HG02870 (cell line): ENCODE measurements around the gene LNP1.
A peak's percentile ranks its signal among the peaks of the same experiment; 100 is the strongest.

Source experiments
- ATAC-seq: cut with Tn5 transposase; IDR thresholded peaks from one replicate; pipeline ENCODE4 v1.9.1; 2021; ENCODE audit warnings: mild to moderate bottlenecking, moderate library complexity; ENCODE audit not compliant: unreplicated experiment

Gene LNP1

GRCh38 chr3:100399341-100400071, 1.8 kb upstream of the LNP1 start:
- no peak for ATAC-seq

GRCh38 chr3:100400419-100400779, 940 bp upstream of the LNP1 start:
- peak; percentile 1 for ATAC-seq

DNA sequence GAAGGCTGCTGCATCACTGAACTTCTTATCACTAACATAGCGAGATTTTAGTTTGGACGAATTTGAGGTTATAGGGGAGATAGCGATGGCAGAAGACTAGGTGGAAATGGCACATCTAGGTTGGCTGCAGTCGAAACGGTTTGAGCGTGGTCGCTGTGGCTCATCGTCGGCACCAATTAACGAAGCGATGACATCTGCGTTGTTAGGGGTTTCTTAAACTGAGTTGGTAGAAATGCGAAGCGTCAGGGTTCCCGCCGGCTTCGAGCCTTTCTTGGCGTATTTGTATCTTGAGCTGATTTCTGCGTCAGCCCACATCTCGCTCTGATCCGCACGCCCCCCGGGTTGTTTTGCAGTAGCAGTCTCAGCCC, 319 bp downstream of the LNP1 start:
- ATAC-seq: peak; percentile 7

DNA sequence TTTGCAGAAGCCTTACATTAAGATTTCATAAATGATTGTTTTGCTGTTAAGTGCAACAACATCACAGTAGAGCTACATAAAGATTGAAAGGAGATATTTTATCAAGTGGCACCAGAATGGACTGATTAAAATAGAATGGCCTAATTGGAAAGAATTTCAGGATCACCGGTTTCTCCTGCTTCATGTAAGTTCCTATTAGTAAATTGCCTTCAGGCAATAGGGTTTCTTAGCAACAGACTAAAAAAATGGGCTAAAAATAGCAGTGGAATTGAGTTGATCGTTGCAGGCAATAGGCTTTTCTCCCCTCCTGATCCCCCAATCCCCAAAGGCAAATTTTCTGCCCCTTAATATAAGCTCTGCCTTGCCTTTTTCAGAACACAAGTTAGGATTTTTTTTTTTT, 917 bp downstream of the LNP1 start:
- ATAC-seq: no peak

- no peak for ATAC-seq
Observed at GRCh38 chr3:100402891-100403290, 1.6 kb downstream of the LNP1 start.

- no peak for ATAC-seq
Observed at GRCh38 chr3:100403362-100404249, 2.3 kb downstream of the LNP1 start.

DNA sequence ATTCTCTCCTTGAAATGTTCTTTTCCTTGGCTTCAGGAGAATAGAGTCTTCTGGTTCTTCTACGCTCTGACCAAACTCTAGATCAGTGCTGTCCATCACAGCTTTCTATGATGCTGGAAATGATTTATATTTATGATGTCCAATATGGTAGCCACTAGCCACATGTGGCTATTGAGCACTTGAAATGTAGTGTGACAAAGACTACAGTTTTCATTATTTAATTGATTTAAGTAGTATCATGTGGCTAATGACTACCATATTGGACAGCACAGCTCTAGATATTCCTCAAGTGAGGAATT, 2.9 kb downstream of the LNP1 start:
- no peak for ATAC-seq

DNA sequence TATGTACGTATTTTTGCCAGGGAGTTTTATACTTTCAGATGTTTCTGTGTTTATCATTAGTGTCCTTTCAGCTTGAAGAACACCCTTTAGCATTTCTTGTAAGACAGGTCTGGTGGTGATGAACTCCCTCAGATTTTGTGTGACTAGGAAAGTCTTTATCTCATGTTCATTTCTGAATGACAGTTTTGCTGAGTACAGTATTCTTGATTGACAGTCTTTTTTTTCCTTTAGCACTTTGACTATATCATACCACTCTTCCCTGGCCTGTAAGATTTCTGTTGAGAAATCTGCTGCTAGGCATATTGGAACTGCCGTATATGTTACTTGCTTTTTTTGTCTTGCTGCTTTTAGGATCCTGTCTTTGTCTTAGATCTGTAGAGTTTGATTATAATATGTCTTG, 5.8 kb downstream of the LNP1 start:
- no peak for ATAC-seq

GRCh38 chr3:100407977-100408532, 6.7 kb downstream of the LNP1 start:
- ATAC-seq: no peak

DNA sequence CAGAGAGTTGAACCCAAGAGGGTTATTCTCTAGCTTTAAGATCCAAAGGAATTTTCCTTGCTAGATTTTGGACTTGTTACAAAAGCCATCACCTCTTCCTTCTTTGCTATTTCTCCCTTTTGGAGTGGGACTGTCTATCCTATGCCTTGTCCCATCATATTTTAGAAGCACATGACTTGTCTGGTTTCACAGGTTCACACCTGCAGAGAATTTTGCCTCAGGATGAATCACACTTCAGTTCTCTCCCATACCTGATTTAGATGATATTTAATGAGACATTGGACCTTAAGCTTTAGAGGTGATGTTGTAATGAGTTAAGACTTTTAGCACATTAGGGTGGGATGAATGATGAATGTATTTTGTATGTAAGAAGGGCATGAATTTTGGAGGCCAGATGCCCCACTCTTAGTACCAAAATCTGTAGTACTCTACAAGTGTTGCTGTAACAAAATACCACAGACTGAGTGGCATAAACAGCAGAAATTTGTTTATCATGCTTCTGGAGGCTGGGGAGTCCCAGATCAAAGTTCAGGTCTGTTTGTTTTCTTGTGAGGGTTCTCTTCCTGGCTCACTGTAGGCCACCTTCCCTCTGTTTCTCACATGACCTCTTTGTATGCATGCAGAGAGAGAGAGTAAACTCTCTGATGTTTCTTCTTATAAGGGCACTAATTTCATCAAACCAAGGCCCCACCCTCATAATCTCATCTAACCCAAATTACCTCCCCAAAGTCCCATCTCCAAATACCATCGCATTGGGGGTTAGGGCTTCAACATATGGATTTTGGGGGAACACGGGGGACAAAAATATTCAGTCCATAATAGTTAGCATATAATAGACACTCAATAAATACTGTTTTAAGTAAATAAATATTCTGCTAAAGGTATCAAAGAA, 10.0 kb downstream of the LNP1 start:
- ATAC-seq: no peak

DNA sequence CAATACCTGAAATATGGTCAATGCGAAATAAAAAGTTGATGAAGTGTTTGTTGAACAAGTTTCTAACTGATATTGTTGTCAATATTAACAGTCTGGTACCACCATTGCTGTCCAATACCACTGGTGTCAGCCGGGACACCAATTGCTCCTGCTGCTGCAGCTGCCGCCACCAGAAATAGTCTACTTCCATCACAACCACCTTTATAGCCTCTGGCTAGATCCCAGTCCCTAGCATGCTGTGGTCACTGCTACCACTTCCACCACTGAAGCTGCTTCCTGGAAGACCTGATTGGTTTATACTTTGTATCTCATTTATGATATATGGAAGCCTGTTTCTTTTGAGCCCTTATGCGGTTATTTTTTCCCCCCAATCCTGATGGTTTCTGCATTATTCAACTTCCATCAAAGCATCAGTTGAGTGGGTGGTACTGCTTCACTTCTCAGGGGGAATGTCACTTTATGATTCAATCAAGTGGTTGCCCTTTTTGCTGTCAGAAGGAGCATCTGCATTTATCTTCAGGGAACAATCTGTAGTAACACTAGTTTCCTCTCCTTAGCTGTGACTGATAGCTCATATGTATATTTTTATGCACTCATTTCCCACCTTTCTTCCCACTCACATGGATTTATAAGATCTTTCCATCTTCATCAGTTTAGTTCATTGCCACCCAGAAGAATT, 11.7 kb downstream of the LNP1 start:
- ATAC-seq: no peak

GRCh38 chr3:100413613-100414012, 12.3 kb downstream of the LNP1 start:
- ATAC-seq: no peak

DNA sequence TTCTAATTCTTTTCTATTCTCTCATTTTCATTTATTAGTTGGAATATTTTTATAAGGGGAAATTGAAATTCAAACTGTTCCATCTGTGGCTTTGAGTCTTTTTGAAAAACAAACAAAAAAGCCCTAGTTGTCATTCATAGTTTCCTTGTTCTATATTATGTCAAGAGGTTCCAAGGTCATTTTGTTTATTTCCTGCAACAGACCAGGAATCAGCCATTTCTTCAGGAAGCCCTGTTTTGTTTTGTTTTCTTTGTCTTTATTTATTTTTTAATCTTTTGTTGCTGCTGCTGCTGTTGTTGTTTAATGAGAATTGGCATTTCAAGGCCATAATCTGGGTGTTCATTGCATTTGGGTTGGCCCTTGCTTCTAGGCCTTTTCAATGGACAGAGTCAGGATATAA, 14.8 kb downstream of the LNP1 start:
- no peak for ATAC-seq

DNA sequence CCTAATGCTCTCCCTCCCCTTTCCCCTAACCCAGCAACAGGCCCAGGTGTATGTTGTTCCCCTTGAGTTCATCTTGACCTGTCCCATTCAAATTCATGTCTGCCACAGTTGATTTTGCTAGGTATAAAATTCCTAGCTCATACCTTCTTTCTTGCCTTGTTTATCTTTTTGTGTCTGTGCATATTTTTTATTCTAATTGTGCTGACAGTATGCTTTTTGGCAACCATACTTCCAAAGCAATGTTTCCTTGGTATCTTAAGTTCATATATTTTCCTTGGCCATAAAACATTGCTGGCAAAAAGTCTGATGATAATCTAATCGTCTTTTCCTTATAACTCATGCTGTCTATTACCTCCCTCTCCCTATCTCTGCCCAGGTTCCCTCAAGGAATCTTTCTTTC, 15.5 kb downstream of the LNP1 start:
- ATAC-seq: no peak

DNA sequence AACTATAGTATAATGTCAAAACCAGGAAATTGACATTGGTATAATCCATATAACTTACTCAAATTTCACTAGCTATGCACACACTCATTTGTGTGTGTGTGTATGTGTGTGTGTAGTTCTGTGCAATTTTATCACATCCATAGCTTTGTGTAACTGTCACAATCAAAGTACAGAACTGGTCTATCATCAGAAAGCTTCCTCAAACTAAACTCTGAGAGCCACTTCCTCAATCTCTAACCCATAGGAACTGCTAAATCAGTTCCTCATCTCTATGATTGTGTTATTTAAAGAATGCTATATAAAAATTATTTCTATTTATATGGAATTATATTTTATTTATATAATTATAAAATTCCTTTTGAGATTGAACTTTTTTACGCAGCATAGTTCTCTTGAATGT, 18.1 kb downstream of the LNP1 start:
- ATAC-seq: no peak

DNA sequence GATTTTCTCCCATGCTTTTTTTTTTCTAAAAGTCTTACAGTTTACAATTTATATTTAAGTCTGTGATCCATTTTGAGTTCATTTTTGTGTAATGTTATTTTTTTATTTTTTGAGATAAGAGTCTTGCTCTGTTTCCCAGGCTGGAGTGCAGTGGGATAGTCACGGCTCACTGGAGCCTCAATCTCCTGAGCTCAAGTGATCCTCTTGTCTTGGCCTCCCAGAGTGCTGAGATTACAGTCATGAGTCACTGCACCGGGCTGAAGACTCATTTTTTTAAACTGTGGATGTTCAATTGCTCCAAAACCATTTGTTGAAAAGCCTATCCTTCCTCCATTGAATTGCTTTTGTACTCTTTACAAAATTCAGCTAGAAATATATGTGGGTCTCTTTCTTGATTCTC, 19.5 kb downstream of the LNP1 start:
- ATAC-seq: no peak

GRCh38 chr3:100423611-100424010, 22.3 kb downstream of the LNP1 start:
- no peak for ATAC-seq

DNA sequence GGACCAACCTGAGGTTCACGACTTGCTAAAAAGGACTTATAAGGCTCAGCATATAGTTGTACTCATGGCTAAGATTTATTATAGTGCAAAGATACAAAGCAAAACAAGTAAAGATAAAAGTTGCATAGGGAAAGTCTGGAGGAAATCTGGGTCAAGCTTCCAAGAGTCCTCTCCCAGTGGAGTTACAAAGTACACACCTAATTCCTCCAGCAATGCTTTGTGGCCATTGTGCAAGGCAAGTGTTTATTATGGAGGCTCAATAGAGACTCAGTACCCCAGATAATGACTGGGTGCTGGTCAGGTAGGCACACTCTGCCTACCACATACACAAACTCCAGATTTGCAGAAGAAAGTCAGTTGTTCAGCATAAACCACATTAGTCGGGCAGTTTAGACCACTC, 22.9 kb downstream of the LNP1 start:
- no peak for ATAC-seq

DNA sequence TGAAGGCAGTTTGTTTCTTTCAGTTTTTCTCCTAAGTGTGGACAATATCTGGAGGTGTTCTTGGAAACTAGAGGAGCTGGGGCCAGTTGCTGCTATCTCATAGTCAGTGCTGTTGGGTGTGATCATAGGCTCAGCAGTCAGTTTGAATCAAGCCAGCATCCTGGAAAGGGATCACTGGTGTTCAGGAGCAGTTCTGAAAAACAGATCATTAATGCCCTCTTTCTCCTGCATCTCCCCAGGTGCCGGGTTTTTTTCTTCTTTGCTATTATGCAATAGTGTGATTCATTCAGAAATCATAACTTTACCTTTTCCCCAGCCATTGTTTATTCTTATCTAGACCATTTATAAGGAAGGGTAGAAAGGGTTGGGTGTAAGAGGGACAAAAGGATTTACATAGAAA, 24.0 kb downstream of the LNP1 start:
- ATAC-seq: no peak

- no peak for ATAC-seq
Observed at GRCh38 chr3:100426067-100426682, 24.8 kb downstream of the LNP1 start.
